HG02763 (cell line): Measurements from ENCODE around the gene LRRC55.

Source experiments
- ATAC-seq: cut with Tn5 transposase; IDR thresholded peaks from one replicate; pipeline ENCODE4 v1.9.1; 2021; ENCODE audit warnings: mild to moderate bottlenecking, moderate library complexity; ENCODE audit not compliant: unreplicated experiment

Gene LRRC55

GRCh38 chr11:57233702-57234101 lies 51.9 kb downstream of the LRRC55 start:
- ATAC-seq, result no peak

DNA sequence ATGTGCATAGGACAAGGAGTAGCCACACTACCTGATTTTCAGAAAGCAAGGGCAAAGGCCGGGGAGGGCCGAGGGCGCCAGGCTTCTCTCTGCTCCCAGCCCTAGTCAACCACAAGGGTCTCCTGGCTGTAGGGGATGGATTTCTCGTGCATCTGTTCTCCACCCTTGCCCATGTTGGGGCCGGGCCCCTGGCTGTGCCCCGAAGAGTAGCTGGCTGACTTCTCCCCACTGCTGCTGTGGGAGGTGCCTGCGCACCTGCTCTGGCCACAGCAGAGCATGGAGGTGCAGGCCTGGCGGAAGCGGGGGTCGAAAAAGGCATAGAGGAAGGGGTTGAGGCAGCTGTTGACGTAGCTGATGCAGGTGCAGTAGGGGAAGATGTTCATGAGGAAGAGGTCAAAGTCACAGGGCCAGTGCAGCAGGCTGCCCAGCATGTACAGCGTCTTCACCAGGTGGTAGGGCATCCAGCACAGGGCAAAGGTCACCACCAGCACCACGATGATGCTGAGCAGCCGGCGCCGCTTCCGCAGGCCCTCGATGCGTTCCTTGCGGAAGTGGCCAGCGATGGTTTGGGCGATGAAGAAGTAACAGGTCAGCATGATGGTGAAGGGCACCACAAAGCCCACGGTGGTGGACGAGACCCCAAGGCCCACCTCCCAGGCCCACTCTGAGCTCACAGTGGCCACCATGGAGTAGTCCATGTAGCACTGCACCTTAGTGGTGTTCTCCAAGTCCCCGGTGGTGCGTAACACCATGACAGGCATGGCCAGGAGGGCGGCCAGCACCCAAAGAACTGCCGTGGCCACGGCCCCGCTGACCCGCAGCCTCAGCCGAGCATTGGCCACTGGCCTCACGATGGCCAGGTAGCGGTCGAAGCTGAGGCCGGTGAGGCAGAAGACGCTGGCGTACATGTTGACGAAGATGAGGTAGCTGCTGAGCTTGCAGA lies 54.3 kb downstream of the LRRC55 start:
- no peak for ATAC-seq

- no peak for ATAC-seq
These were observed 55.5 kb downstream of the LRRC55 start, which contains the start of gene APLNR for GRCh38 chr11:57237204-57237681. APLNR (minus strand) TSS chr11:57237250; CDS start chr11:57237004, 246 bp downstream.

- ATAC-seq, result no peak
These were observed 57.6 kb downstream of the LRRC55 start for GRCh38 chr11:57239348-57239747.

GRCh38 chr11:57240007-57240406 lies 58.3 kb downstream of the LRRC55 start:
- no peak for ATAC-seq

DNA sequence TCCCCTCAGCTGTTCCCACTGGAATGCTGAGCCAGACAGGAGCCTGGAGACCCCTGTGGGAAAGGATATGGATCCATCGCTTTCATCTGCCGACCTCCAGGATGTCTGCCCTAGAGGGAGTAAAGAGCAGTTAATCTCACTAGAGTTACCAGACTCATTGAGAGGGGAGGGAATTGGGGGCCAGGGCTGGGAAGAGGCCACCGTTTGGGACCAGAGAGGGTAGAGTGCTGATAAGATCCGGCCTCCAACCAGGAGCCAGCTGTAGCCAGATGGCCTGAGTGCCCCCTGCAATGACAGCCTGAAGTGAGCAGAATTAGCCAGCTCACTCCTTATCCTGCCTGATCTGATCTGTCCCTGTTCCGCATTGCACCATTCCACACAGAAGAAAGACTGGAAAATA lies 59.0 kb downstream of the LRRC55 start:
- ATAC-seq, result no peak
